AG10803 (cell line): Measurements from ENCODE around the gene RDH5.

Experiments used
- DNase-seq: peaks from one replicate; pipeline ENCODE4 v3.0.0; 2010; ENCODE audit warnings: low read depth
- H3K4me3 ChIP-seq: 2 replicates; pipeline ENCODE4 v1.5.1; 2011; ENCODE audit warnings: mild to moderate bottlenecking, low read length, control low read depth
- TF ChIP-seq, protein P1 (sequence below): conservative IDR thresholded peaks from 2 replicates; pipeline ENCODE4 v1.5.1; 2011; ENCODE audit warnings: mild to moderate bottlenecking, low read length, control low read depth, inconsistent platforms

RDH5 gene

GRCh38 chr12:55706568-55707218 lies 13.5 kb upstream of the RDH5 start:
- TF ChIP-seq, protein P1, sequence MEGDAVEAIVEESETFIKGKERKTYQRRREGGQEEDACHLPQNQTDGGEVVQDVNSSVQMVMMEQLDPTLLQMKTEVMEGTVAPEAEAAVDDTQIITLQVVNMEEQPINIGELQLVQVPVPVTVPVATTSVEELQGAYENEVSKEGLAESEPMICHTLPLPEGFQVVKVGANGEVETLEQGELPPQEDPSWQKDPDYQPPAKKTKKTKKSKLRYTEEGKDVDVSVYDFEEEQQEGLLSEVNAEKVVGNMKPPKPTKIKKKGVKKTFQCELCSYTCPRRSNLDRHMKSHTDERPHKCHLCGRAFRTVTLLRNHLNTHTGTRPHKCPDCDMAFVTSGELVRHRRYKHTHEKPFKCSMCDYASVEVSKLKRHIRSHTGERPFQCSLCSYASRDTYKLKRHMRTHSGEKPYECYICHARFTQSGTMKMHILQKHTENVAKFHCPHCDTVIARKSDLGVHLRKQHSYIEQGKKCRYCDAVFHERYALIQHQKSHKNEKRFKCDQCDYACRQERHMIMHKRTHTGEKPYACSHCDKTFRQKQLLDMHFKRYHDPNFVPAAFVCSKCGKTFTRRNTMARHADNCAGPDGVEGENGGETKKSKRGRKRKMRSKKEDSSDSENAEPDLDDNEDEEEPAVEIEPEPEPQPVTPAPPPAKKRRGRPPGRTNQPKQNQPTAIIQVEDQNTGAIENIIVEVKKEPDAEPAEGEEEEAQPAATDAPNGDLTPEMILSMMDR = no peak
- DNase-seq = no peak
- H3K4me3 ChIP-seq = peak overlapping the region; percentile 62

DNA sequence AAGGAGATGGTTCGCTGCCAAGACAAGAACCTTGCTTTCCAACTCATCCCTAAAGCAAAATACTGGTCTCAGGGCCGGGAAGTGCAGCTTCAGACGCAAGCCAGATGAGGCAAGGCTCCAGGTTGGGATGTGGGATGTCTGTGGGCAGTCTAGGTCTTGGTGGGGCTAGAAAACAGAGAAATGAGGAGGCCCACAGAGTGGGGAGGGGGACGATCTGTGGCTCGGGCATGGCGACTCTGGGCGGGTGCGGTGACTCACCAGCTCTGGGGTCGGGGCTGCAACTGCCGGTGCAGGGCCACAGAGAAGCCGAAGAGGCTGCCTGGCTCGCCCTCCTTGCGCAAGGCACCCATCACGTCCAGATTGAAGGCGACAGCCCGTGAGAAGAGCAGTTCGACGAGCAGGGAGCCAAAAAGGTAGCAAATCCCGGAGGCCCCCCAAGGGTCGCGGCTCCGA lies 12.9 kb upstream of the RDH5 start:
- H3K4me3 ChIP-seq = peak overlapping the region; percentile 62
- no peak for DNase-seq
- TF ChIP-seq, protein P1 = no peak

GRCh38 chr12:55707841-55708694 lies 12.1 kb upstream of the RDH5 start, which contains the start of gene ITGA7:
Gene ITGA7, minus strand, starts transcription at chr12:55707904. Its CDS starts 222 bp downstream, at chr12:55707682.
- TF ChIP-seq, protein P1 = no peak
- DNase-seq = no peak
- H3K4me3 ChIP-seq = peak within 1 kb of the TSS; percentile 62

DNA sequence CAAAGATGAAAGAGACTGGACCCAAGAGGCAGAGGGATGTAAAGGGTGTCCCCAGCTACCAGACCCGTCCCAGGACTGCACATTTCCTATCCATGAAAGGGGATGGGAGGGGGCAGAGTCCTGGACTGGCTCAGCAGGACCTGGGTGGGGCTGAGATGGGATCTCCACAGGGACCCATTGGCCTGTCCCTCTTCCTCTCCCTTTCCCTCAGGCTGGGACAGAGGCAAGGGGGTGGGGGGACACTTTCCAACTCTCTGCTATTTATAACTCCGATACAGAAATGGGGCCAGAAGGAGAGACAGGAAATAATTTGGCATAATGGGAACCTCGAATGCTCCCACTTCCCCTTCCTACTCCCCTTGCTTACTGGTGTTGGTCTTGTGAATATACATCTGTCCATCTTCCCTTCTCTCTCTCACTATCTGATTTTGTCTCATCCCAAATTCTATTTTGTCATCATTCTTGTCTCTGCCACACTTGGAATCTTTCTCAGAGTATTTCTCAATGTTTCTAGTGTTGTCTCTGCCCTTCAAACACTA lies 11.4 kb upstream of the RDH5 start:
- TF ChIP-seq, protein P1 = no peak
- H3K4me3 ChIP-seq = no peak overlapping the region
- DNase-seq = no peak

- TF ChIP-seq, protein P1 = no peak
- H3K4me3 ChIP-seq = no peak overlapping the region
- no peak for DNase-seq
Measured at GRCh38 chr12:55711786-55712553, 8.2 kb upstream of the RDH5 start.

DNA sequence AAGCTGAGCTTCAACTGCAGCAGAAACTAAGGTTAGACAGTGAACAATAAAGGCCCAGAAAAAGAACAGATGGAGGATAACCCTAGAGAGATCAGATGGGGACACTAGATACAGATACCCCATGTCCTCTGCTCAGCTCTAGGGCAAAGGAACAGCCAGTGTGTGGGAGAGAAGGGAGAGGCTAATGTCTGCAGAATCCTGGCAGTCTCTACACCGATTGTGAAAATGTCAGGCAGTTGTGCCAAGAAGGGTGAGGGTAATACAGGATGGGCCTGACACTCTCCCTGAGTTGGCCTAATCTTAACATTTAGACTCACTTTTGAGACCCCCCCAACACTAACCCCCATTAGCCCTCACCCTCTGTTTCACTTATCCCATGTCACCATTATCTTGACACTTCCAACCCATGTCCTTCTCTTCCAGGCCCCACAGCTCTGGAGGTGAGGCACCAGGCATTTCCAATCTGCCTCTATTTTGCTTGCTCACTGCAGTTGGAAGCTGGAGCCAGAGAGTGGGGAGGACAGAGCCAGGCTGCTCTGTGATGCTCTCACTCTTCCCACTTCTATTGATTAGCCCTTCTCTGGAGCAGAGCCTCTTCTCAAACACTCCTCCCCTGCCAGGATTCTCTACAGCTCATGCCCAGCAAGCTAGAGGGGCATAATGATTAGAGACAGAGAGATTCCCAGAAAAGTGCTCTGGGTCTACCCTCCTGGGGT lies 7.3 kb upstream of the RDH5 start:
- no peak for DNase-seq
- no peak overlapping the region for H3K4me3 ChIP-seq
- TF ChIP-seq, protein P1 = no peak
